ENCODE results near the gene GDF2.

The GDF2 gene

DNA sequence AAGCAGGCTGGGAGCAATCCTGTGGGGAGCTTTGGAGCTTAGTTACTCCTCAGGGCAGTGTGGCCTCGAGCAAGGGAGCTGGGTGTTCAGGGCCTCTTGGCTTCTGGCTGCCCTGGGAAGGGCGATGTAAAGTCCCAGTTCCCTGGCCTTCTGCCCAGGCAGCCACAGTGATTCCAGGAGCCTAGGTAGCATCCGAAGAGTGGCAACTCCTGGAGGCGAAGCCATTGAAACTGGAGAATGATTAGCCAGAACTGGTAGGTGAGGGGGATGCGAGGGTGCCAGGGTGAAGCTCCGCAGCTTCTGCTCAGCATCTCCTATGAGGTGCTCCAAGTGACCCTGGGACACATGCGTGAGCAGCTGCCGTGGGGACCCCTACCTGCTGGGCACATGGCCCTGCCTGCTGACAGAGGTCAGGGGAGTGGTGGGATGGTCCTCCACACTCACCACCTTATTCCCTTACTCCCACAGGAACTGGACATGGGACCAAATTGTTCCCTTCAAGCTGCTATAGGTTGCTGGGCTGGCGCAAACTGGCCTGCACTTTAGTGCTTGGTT is 7.8 kb upstream of the GDF2 start:
- no peak for DNase-seq

DNA sequence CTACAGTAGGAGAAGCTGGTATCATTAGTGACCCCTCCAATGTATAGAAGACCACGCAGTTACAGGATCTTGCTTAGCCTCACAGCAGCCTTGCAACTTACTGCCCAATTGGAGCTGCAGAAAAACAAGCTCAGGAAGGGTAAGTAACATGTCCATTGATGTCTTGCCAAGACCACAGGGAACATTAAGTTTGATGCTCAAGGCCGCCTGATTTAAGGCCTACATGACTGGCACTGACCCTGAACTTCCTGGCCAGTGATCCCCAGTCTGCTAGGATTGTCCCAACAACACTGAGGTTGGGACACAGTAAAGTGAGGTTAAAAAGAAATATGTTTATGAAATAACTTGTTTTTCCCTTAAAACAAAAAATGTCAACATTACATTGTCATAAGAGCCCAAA is 6.8 kb upstream of the GDF2 start:
- no peak for DNase-seq

GRCh38 chr10:47316131-47316530 is 6.1 kb upstream of the GDF2 start:
- no peak for DNase-seq

GRCh38 chr10:47317251-47317650 is 5.0 kb upstream of the GDF2 start:
- DNase-seq: no peak

GRCh38 chr10:47318706-47319105 is 3.5 kb upstream of the GDF2 start:
- DNase-seq: no peak

- DNase-seq: no peak
These were observed 2.5 kb upstream of the GDF2 start for GRCh38 chr10:47319784-47320183.

- no peak for DNase-seq
These were observed 1.4 kb upstream of the GDF2 start for GRCh38 chr10:47320812-47321211.

- no peak for DNase-seq
These were observed 596 bp upstream of the GDF2 start for GRCh38 chr10:47321521-47322195.

DNA sequence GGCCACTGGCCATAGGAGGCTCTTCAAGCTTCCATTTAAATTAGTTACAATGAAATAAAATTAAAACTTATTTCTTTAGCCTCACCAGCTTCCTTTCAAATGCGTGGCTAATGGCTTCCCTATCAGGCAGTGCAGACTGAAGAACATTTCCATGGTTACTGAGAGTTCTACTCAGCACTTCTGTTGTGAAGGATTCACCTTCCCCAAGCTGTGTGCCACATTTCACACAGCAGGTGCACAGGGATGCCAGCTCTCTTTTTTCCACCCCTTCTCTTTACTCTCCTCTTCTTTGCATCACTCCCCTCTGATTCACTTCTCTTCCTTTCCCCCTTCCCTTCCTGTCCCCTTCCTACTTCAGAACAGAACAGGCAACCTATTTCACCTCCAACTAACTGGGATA is 833 bp downstream of the GDF2 start:
- no peak for DNase-seq

- no peak for DNase-seq
These were observed 1.5 kb downstream of the GDF2 start for GRCh38 chr10:47323636-47324296.

- no peak for DNase-seq
These were observed 3.3 kb downstream of the GDF2 start for GRCh38 chr10:47325303-47326291.

GRCh38 chr10:47326306-47326926 is 4.2 kb downstream of the GDF2 start:
- no peak for DNase-seq

DNA sequence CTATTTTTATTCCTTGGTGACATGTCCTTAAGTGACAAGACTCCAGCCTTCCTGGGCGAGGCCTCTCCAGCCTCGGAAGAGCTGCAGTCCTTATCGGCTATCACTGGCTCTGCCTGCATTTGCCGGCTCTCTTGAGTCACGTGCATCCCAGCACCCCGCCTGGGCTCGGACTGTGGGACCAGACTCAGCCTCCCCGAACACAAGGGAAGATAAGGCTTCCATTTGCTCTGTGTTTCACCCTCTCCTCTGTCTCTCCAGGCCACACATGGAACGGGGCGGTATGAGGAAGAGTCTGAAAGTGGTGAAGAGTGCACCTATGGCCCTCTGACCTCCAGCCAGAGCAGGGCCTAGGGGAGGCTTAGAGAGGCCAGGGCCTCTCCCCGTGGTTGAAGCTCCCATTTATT is 4.7 kb downstream of the GDF2 start:
- DNase-seq: no peak

- no peak for DNase-seq
These were observed 7.6 kb downstream of the GDF2 start for GRCh38 chr10:47329855-47330254.

DNA sequence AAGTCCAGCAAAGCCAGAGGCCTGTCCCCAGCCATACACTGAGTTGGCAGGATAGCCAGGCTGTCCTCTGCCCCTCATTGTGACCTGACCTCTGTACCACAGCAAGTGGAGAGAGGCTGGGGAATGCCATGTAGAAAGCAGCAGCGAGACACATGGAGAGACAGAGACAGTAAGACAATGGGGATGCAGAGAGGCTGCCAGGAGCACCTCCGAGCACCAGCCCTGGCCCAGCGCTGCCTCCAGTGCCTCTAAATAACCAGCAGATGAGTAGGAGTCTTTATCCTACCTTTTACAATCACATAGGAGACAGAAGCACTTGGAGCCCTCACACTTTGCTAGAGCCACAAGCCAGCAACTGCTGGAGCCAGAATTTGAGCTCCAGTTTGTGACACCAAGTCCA is 8.1 kb downstream of the GDF2 start:
- DNase-seq: no peak

- no peak for DNase-seq
These were observed 8.6 kb downstream of the GDF2 start for GRCh38 chr10:47330804-47331203.

DNA sequence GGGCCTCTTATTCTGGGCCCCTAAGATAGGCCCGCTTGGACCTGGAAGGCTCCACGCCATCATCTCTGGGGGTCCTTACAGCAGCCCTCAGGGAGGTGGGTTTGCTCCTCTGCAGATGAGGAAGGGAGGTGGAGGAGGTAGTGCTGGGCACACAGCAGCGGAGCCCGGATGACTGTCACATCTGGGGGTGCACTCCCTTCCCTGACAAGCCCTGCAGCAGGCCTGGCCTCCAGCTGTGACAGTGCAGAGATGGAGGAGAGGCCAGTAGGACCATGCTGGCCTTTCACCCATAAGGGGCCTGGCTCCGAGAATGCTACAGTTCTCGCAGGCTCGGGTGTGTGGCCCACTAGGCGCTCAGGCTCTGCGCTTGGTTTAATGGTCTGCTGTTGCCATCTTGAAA is 9.2 kb downstream of the GDF2 start:
- no peak for DNase-seq

DNA sequence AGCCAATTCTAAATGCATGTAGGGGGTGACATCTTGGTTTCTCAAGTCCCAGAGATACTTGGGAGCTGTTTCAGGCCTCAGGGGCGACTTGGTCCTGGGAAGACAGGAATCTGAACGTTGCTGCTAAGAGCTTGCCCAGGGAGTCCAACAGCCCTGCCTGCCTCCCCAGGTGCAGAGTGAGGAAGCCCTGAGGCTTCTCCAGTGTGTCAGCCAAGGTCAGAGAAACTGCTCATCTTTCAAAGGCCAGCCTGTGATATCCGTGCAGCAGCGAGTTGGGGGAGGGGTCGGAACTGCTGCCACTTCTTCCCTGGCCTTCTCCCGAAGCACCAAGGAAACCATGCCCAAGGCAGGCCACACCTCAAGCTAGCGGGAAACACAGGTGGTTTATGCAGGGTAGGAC is 9.7 kb downstream of the GDF2 start:
- no peak for DNase-seq

DNA sequence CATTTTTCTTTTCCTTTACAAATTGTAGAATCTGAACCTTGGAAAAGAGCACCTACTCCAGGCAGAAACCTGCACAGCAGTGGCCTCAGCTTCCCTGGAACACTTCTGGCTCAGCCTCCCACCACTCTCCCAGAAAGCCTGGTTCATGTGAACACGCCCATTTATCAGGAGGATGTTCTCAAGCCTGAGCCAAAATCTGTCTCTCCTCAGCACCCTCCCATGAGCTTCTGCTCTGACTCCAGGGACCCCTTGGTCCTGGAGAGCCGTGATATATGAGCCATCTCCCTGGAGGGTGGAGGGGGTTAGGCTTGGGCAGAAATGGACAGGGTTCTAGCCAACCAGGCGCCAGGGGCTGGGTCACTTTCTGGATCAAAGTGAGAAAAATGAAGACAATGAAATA is 10.1 kb downstream of the GDF2 start:
- no peak for DNase-seq

- DNase-seq: no peak
These were observed 10.7 kb downstream of the GDF2 start for GRCh38 chr10:47332946-47333345.

DNA sequence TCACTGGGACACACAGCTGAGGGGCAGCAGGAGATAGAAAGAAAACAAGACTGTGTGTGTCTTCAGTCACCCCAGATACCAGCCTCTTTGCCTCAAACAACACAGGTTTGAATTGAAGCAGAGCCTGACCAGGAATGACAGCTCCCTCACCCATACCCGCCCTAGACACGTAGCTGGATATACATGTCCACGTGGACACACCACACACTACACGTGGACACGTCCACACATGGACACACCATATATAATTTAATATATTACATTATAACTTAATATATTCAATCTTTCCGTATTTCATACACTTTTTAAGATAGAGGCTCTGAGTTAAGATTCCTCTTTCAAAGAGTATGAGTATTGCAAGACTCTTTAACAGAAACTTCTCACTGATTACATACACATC is 11.3 kb downstream of the GDF2 start:
- no peak for DNase-seq

GRCh38 chr10:47334466-47335295 is 12.4 kb downstream of the GDF2 start:
- no peak for DNase-seq

Measured in SW 1271 (cell line).